HEK293 (cell line): Measurements from ENCODE around the gene ZNF552.

ENCODE experiments used
- CTCF ChIA-PET: fragments of 350-600 bp; formaldehyde crosslinking; extraction: SDS; loops from one replicate; lab custom pipeline; 2021; ENCODE audit warnings: antibody characterized with exemption; lab: Yijun Ruan, JAX
- POLR2A ChIA-PET: fragments of 300-600 bp; formaldehyde crosslinking; extraction: SDS; loops from one replicate; lab custom pipeline; 2020; ENCODE audit warnings: antibody characterized with exemption, inconsistent platforms; lab: Yijun Ruan, JAX
- H3K27ac ChIP-seq: fragments of 200-500 bp; sonication (Bioruptor generic); 2 replicates; pipeline ENCODE4 v1.5.1; 2014; ENCODE audit warnings: low read depth, low read length, control low read depth, inconsistent platforms; ENCODE audit errors: extremely low read depth
- H3K36me3 ChIP-seq, 2 experiments: fragments of 200-500 bp in 1 of 2; sonication (Bioruptor generic) in 1 of 2; 1 replicate in 1 of 2; 2 replicates in 1 of 2; pipeline ENCODE4 v1.5.1; 2014 to 2017; ENCODE audit warnings: inconsistent platforms in 2 of 2, low read length in 2 of 2; ENCODE audit not compliant: control insufficient read depth in 2 of 2, insufficient read depth in 1 of 2
- H3K4me1 ChIP-seq: fragments of 200-500 bp; sonication (Bioruptor generic); 2 replicates; pipeline ENCODE4 v1.5.1; 2014; ENCODE audit warnings: mild to moderate bottlenecking, low read length, inconsistent platforms; ENCODE audit not compliant: control insufficient read depth, insufficient read depth
- H3K4me3 ChIP-seq: 2 replicates; pipeline ENCODE4 v1.5.1; 2011; ENCODE audit warnings: low read depth, mild to moderate bottlenecking, control low read depth, low read length, moderate library complexity
- H3K9me3 ChIP-seq: fragments of 200-500 bp; sonication (Bioruptor generic); 2 replicates; pipeline ENCODE4 v1.5.1; 2014; ENCODE audit warnings: low read depth, low read length, inconsistent platforms; ENCODE audit not compliant: control insufficient read depth, insufficient read depth
- BCL11B ChIP-seq: fragments of 450-650 bp; formaldehyde crosslinking; IDR thresholded peaks from 2 replicates; pipeline ENCODE4 v1.5.1; 2016; ENCODE audit warnings: low read depth, missing biosample characterization, missing genetic modification characterization
- IKZF3 ChIP-seq: fragments of 450-650 bp; IDR thresholded peaks from 2 replicates; pipeline ENCODE4 v1.5.0; 2018; ENCODE audit warnings: missing biosample characterization, mild to moderate bottlenecking, missing genetic modification characterization, moderate library complexity
- KLF7 ChIP-seq: fragments of 450-650 bp; formaldehyde crosslinking; IDR thresholded peaks from 2 replicates; pipeline ENCODE4 v1.5.1; 2016; ENCODE audit warnings: missing biosample characterization, missing genetic modification characterization, borderline replicate concordance
- SP7 ChIP-seq: fragments of 450-650 bp; formaldehyde crosslinking; IDR thresholded peaks from 2 replicates; pipeline ENCODE4 v1.5.1; 2016; ENCODE audit warnings: missing biosample characterization, missing genetic modification characterization
- TCF7L2 ChIP-seq: IDR thresholded peaks from 2 replicates; pipeline ENCODE4 v1.6.1; 2011; ENCODE audit warnings: low read depth, mild to moderate bottlenecking, inconsistent platforms, low read length, moderate library complexity, borderline replicate concordance
- ZBTB11 ChIP-seq: fragments of 450-650 bp; formaldehyde crosslinking; conservative IDR thresholded peaks from 2 replicates; pipeline ENCODE4 v1.5.1; 2016; ENCODE audit warnings: low read depth, missing biosample characterization, missing genetic modification characterization
- ZBTB17 ChIP-seq: fragments of 450-650 bp; formaldehyde crosslinking; IDR thresholded peaks from 2 replicates; pipeline ENCODE4 v1.5.1; 2016; ENCODE audit warnings: missing biosample characterization, missing genetic modification characterization
- ZBTB21 ChIP-seq: fragments of 450-650 bp; formaldehyde crosslinking; IDR thresholded peaks from 2 replicates; pipeline ENCODE4 v1.5.1; 2017; ENCODE audit warnings: missing biosample characterization, missing genetic modification characterization
- ZFP37 ChIP-seq: fragments of 450-650 bp; formaldehyde crosslinking; IDR thresholded peaks from 2 replicates; pipeline ENCODE4 v1.5.1; 2016; ENCODE audit warnings: missing biosample characterization, missing genetic modification characterization
- ZNF211 ChIP-seq: fragments of 450-650 bp; formaldehyde crosslinking; IDR thresholded peaks from 2 replicates; pipeline ENCODE4 v1.5.1; 2016; ENCODE audit warnings: low read depth, missing biosample characterization, missing genetic modification characterization
- ZNF585B ChIP-seq: fragments of 450-650 bp; formaldehyde crosslinking; IDR thresholded peaks from 2 replicates; pipeline ENCODE4 v1.5.1; 2016; ENCODE audit warnings: missing biosample characterization, missing genetic modification characterization
- ZNF600 ChIP-seq: fragments of 450-650 bp; formaldehyde crosslinking; IDR thresholded peaks from 2 replicates; pipeline ENCODE4 v1.5.1; 2016; ENCODE audit warnings: missing biosample characterization, missing genetic modification characterization
- ZNF792 ChIP-seq: fragments of 450-650 bp; formaldehyde crosslinking; IDR thresholded peaks from 2 replicates; pipeline ENCODE4 v1.5.1; 2016; ENCODE audit warnings: missing biosample characterization, missing genetic modification characterization
- ZSCAN16 ChIP-seq: fragments of 450-650 bp; formaldehyde crosslinking; IDR thresholded peaks from 2 replicates; pipeline ENCODE4 v1.5.1; 2016; ENCODE audit warnings: missing biosample characterization, missing genetic modification characterization
- TF ChIP-seq, protein P1 (sequence below): fragments of 450-650 bp; formaldehyde crosslinking; IDR thresholded peaks from 2 replicates; pipeline ENCODE4 v1.5.1; 2016; ENCODE audit warnings: missing biosample characterization, missing genetic modification characterization
- TF ChIP-seq, protein P2 (sequence below): fragments of 450-650 bp; formaldehyde crosslinking; IDR thresholded peaks from 2 replicates; pipeline ENCODE4 v1.5.1; 2016; ENCODE audit warnings: missing biosample characterization, missing genetic modification characterization
- TF ChIP-seq, protein P3 (sequence below): fragments of 450-650 bp; formaldehyde crosslinking; IDR thresholded peaks from 2 replicates; pipeline ENCODE4 v1.5.1; 2017; ENCODE audit warnings: missing biosample characterization, missing genetic modification characterization

ZNF552 gene

DNA sequence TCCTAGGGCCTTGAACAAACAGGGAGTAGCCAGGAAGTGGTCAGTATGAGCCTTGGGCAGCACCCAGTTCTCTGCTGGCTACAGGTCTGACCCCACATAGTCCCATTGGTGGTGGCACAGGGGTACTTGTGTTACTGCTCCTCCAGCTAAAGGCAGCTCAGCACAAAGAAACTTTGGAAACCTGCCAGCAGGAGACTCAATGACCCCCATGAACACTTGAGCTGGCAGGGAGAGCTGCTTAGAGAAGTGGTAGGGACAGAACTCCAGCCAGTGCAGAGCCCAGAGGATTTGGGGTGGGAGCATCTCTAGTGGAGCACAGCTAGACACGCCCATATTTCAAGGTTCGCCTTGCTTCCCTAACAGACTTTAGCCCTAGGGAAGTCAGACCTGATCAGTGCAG lies 55.6 kb downstream of the ZNF552 start:
- H3K4me3 ChIP-seq: no peak overlapping the region
- H3K36me3 ChIP-seq: peaks cover 58 to 72% of the 10 kb centered on the region in 2 experiments
- no peak for TF ChIP-seq ZNF585B (tag by site-specific recombination)
- TF ChIP-seq, protein P1, sequence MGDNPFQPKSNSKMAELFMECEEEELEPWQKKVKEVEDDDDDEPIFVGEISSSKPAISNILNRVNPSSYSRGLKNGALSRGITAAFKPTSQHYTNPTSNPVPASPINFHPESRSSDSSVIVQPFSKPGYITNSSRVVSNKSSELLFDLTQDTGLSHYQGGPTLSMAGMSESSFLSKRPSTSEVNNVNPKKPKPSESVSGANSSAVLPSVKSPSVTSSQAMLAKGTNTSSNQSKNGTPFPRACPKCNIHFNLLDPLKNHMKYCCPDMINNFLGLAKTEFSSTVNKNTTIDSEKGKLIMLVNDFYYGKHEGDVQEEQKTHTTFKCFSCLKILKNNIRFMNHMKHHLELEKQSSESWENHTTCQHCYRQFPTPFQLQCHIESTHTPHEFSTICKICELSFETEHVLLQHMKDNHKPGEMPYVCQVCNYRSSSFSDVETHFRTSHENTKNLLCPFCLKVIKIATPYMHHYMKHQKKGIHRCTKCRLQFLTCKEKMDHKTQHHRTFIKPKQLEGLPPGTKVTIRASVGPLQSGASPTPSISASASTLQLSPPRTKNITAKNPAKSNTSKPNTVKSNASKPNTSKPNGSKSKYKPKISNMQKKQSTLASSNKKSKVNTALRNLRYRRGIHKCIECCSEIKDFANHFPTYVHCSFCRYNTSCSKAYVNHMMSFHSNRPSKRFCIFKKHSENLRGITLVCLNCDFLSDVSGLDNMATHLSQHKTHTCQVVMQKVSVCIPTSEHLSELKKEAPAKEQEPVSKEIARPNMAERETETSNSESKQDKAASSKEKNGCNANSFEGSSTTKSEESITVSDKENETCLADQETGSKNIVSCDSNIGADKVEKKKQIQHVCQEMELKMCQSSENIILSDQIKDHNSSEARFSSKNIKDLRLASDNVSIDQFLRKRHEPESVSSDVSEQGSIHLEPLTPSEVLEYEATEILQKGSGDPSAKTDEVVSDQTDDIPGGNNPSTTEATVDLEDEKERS: no peak
- TF ChIP-seq ZBTB11: no peak
- TF ChIP-seq TCF7L2: no peak
- TF ChIP-seq ZBTB17 (tag by site-specific recombination): no peak
- TF ChIP-seq, protein P2, sequence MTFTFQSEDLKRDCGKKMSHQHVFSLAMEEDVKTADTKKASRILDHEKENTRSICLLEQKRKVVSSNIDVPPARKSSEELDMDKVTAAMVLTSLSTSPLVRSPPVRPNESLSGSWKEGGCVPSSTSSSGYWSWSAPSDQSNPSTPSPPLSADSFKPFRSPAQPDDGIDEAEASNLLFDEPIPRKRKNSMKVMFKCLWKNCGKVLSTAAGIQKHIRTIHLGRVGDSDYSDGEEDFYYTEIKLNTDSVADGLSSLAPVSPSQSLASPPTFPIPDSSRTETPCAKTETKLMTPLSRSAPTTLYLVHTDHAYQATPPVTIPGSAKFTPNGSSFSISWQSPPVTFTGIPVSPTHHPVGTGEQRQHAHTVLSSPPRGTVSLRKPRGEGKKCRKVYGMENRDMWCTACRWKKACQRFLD: no peak
- TF ChIP-seq, protein P3, sequence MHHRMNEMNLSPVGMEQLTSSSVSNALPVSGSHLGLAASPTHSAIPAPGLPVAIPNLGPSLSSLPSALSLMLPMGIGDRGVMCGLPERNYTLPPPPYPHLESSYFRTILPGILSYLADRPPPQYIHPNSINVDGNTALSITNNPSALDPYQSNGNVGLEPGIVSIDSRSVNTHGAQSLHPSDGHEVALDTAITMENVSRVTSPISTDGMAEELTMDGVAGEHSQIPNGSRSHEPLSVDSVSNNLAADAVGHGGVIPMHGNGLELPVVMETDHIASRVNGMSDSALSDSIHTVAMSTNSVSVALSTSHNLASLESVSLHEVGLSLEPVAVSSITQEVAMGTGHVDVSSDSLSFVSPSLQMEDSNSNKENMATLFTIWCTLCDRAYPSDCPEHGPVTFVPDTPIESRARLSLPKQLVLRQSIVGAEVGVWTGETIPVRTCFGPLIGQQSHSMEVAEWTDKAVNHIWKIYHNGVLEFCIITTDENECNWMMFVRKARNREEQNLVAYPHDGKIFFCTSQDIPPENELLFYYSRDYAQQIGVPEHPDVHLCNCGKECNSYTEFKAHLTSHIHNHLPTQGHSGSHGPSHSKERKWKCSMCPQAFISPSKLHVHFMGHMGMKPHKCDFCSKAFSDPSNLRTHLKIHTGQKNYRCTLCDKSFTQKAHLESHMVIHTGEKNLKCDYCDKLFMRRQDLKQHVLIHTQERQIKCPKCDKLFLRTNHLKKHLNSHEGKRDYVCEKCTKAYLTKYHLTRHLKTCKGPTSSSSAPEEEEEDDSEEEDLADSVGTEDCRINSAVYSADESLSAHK (tag by site-specific recombination): no peak
- TF ChIP-seq BCL11B (tag by site-specific recombination): no peak
- TF ChIP-seq ZNF211 (tag by site-specific recombination): no peak
- H3K27ac ChIP-seq: no peak overlapping the region
- H3K4me1 ChIP-seq: no peaks in the 10 kb centered on the region
- ChIA-PET CTCF (no interaction called here), POLR2A (interaction anchor here (1.0 to 3.1 kb wide), 2 partner anchors 10 to 56 kb away, joined by 3 to 11 read pairs; partner anchors contain the start of genes ZNF552 and ZNF586)
- peaks cover 5% of the 10 kb centered on the region for H3K9me3 ChIP-seq

- Histone ChIP-seq H3K4me1 (no peaks in the 10 kb centered on the region), H3K36me3 (peaks cover 66 to 79% of the 10 kb centered on the region in 2 experiments), H3K4me3 (no peak overlapping the region), H3K9me3 (peaks cover 8% of the 10 kb centered on the region), H3K27ac (no peak overlapping the region)
- TF ChIP-seq ZFP37 (no peak), SP7 (no peak), ZNF600 (tag by site-specific recombination) (no peak), ZSCAN16 (tag by site-specific recombination) (no peak), ZBTB21 (no peak), KLF7 (tag by site-specific recombination) (no peak), ZNF792 (no peak), IKZF3 (tag by site-specific recombination) (no peak)
- CTCF ChIA-PET: no interaction called here
- POLR2A ChIA-PET: interaction anchor here (3.1 kb wide), 1 partner anchor 11 kb away, joined by 11 read pairs; the partner anchor contains the start of gene ZNF586
Observed at GRCh38 chr19:57757941-57758340, 56.8 kb downstream of the ZNF552 start.
